Fibroblast of skin of right biceps (primary cell): ENCODE data around the gene POU2AF1.
A peak's percentile ranks its signal among the peaks of the same experiment; 100 is the strongest.
"Not testable (repeated sequence)": the region's sequence is repeated elsewhere in the genome, so short reads cannot be mapped to it uniquely, and the experiment has no call there.

Experiments used
- DNase-seq: peaks from one replicate; pipeline ENCODE4 v3.0.0-alpha.2; 2013

POU2AF1 gene

GRCh38 chr11:111408789-111409727, 30.0 kb upstream of the POU2AF1 start:
- peak; percentile 64 for DNase-seq

GRCh38 chr11:111407652-111408051, 28.6 kb upstream of the POU2AF1 start:
- DNase-seq = no peak

DNA sequence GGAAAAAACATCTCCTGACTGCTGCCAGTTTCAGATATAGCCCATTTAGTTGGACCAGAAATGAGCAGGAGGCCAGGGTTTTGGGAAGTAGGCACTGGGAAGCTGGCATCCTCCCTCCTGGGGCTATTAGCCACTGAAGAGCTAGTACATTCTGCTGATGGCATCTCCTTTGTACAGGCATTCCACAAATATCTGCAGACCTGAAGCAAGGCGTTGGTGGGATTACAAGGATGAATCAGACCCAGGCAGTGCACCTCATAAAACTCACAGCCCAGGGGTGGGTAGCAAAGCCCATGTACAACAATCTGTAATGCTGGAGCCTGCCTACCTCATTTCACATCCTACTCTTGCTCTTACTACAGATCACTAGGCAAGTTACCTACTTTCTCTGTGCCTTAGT, 27.5 kb upstream of the POU2AF1 start:
- no peak for DNase-seq

DNA sequence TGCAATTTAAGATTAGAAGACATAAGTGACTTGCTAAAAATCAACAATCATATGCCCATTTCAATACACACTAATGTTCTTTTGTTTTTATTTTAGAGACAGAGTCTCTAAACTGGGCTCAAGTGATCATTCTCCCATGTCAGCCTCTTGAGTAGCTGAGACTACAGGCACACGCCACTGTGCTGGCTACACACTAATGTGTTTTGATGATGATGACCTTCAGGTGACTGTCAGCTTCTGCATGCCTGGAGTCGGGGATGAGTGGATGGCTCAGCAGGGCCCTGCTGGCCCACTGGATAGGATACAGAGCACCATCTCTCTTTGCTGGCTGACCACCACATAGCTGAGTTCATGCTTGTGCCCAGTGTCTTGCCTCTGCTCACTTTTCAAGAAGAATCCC, 27.0 kb upstream of the POU2AF1 start:
- no peak for DNase-seq

GRCh38 chr11:111405551-111405950, 26.5 kb upstream of the POU2AF1 start:
- no peak for DNase-seq

GRCh38 chr11:111403051-111403726, 24.1 kb upstream of the POU2AF1 start:
- no peak for DNase-seq

- DNase-seq = no peak
These were observed 23.3 kb upstream of the POU2AF1 start for GRCh38 chr11:111402411-111402810.

GRCh38 chr11:111401957-111402356, 22.9 kb upstream of the POU2AF1 start:
- DNase-seq = not testable (repeated sequence)

- no peak for DNase-seq
These were observed 21.5 kb upstream of the POU2AF1 start for GRCh38 chr11:111400595-111400994.

DNA sequence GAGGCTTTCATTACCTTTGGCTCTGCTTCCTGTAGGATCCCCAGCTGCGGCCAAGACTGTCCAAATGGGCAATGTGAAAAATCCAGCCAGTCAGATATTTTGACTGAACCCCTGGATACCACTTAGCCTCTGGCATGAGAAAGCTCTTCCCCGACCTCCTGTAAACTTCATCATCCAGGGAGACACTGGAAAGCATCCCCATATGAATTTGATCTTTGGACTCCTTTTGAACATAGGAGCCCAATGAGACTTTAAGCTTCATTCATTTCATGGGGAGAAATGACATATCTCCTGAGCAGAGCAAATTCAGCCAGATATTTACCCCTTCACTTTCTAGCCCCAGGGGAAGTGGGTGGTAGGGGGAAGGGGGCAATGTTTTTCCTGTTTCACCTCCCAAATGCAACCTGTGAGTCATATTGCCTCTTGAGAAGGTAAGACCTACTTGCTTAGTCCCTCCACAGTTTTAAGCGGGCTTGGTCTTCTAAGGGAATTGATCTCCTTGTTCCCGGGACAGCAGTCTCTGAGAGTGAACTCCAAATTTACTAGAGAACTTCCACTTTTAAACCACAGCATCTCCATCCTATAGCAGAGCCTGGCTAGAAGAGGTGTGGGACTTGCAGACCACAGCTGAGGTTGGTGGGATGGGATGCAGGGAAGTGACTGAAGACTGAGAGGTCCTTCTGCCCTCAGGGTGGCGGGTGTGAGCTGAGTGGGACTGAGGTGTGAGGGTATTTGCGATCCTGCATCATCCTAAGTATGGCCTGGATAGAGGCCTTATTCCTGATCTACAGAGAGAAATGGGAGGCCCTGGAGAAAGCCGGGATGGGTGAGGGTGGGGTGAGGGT, 20.3 kb upstream of the POU2AF1 start:
- no peak for DNase-seq

GRCh38 chr11:111397034-111397433, 18.0 kb upstream of the POU2AF1 start:
- no peak for DNase-seq

- no peak for DNase-seq
These were observed 16.7 kb upstream of the POU2AF1 start for GRCh38 chr11:111395749-111396148.

DNA sequence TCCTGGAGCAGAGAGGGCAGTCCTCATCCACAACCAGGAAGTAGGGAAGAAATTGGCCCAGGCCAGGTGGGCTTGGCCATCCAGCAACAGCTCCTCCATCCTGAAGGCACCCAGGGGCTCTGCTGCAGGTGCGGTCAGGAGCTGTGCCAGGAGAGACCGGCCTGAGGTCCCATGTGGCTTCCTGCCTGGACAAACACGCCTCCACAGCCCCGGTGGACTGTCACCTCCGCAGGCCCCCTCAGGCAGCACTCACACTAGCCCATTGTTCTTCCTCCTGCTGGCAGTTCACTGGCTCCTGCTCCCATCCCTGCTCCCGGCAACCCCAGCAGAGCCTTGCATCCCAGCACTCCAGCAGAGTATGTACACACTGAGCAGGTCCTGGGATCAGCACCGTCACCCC, 16.0 kb upstream of the POU2AF1 start:
- no peak for DNase-seq

DNA sequence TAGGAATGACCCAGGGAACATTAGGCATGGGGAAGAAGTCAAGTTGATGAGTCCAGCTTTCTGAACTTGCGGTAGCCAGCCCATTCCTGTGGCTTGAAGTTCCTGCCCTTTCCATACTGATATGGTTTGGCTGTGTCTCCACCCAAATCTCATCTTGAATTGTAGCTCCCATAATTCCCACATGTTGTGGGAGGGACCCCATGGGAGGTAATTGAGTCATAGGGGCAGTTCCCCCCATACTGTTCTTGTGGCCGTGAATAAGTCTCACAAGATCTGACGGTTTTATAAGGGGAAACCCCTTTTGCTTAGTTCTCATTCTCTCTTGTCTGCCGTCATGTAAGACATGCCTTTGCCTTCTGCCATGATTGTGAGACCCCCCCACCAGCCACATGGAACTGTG, 15.1 kb upstream of the POU2AF1 start:
- not testable (repeated sequence) for DNase-seq

GRCh38 chr11:111393585-111393984, 14.5 kb upstream of the POU2AF1 start:
- no peak for DNase-seq

DNA sequence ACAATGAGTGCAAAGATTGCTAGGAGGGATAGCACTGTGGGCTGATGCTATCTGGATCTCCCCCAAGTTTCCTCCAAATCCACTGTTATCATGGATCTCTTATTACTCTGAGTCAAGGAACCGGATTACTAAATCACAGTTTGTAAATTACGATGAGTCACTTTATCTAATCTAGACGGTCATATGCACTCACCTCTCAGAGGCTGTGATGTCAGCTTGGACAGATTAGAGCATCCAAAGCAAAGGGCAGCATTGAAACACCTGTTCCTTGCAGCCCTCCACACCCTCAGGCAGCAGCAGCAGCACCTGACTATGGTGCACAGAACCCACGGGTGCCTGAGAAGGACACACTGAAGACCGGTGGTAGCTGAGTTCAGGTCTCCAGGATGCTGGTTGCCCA, 14.0 kb upstream of the POU2AF1 start:
- no peak for DNase-seq

- no peak for DNase-seq
These were observed 13.5 kb upstream of the POU2AF1 start for GRCh38 chr11:111392552-111392951.

GRCh38 chr11:111391328-111392124, 12.5 kb upstream of the POU2AF1 start:
- no peak for DNase-seq

- no peak for DNase-seq
These were observed 9.8 kb upstream of the POU2AF1 start for GRCh38 chr11:111388842-111389241.

DNA sequence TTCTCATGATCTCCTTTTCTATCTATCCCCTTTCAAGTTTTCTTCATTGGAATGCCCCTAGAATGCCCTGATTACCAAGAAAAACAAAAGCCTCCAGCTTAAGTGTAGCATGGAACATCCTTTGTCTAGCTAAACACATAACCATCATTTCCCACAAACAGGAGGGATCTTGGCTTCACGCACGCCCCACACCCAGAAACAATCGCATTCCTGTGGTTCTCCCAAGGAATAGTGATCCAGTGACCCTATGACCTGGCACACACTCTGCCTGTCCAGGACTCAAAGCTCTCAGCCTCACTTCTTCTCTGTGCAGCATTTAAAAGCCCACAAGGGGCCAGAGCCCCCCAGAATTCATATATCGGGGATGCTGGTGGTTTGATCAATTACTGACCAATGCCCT, 9.3 kb upstream of the POU2AF1 start:
- DNase-seq = no peak

DNA sequence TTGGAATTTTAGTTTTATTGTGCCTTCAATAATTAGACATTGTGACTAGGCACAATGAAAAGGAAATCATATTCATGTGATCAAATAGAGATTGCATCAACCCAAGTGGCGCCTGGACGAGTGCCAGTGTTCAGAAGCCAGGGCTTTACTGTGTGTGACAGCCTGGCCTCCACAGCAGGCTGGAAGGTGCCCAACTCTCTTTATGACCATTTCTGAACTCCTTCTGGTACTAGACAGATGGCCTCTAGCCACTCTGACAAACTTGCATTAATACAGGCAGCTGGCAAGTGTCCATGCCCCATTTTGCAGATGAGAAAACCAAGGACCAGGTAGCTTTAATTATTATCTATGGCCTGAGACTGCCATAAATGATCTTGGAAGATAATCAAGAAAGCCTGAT, 8.3 kb upstream of the POU2AF1 start:
- no peak for DNase-seq

DNA sequence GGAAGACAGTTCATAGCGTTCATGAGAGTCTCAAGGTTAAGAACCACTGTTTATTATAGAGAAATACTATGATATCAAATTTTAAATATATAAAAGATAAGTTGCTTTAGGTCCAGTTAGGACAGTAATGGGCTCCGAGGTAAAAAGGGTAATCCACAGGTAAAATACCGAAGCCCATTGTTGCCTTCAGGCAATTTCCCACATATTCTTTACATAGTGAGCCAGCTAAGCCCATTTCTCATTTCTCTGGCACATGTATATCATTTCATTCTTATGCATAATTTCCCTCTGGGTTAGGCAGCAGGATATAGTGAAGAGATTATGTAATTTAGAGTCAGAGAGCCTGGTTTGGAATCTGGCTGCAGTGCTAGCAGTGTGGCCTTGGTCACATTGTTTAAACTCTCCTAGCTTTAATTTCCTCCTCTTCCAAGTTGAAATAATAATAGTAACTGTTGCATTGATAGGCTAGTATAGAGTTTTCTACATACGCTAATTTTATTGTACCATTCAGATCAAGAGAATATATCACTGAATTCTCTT, 7.6 kb upstream of the POU2AF1 start:
- DNase-seq = no peak
